ENCODE measurements around the gene LRRC37A3. TPM values are rescaled to one million over a fixed set of nuclear protein-coding genes. Genes with fewer than 3 reads are reported as not detected.
"Not testable (repeated sequence)": the region's sequence is repeated elsewhere in the genome, so short reads cannot be mapped to it uniquely, and the experiment has no call there.

Gene LRRC37A3
- total RNA-seq, 1 donor from 2014 or later = 3.1 TPM

- H3K4me3 ChIP-seq (ENCODE audit: low read depth, low read length) = no peak overlapping the region
- TF ChIP-seq CTCF (IDR thresholded peaks at IDR 0.05; ENCODE audit: insufficient read depth, low read length, poor library complexity, severe bottlenecking) = no peak
- no peaks in the 10 kb centered on the region for H3K27me3 ChIP-seq (ENCODE audit: control insufficient read depth, insufficient read depth, low read length)
- no peaks in the 10 kb centered on the region for H3K36me3 ChIP-seq (ENCODE audit: control insufficient read depth, insufficient read depth, low read length)
- DNase-seq (ENCODE audit: low read depth) = no peak
Measured at GRCh38 chr17:64920419-64921172, 1.3 kb upstream of the LRRC37A3 start.

- no peaks in the 10 kb centered on the region for H3K27me3 ChIP-seq (ENCODE audit: control insufficient read depth, insufficient read depth, low read length)
- no peaks in the 10 kb centered on the region for H3K36me3 ChIP-seq (ENCODE audit: control insufficient read depth, insufficient read depth, low read length)
- TF ChIP-seq CTCF (IDR thresholded peaks at IDR 0.05; ENCODE audit: insufficient read depth, low read length, poor library complexity, severe bottlenecking) = no peak
- no peak for DNase-seq (ENCODE audit: low read depth)
- peak overlapping the region; percentile 64 for H3K4me3 ChIP-seq (ENCODE audit: low read depth, low read length)
Measured at GRCh38 chr17:64920026-64920418, 744 bp upstream of the LRRC37A3 start.

GRCh38 chr17:64918842-64919288 is 413 bp downstream of the LRRC37A3 start:
- peak overlapping the region; percentile 64 for H3K4me3 ChIP-seq (ENCODE audit: low read depth, low read length)
- not testable (repeated sequence) for H3K36me3 ChIP-seq (ENCODE audit: control insufficient read depth, insufficient read depth, low read length); H3K27me3 ChIP-seq (ENCODE audit: control insufficient read depth, insufficient read depth, low read length); DNase-seq (ENCODE audit: low read depth)

GRCh38 chr17:64917540-64917939 is 1.7 kb downstream of the LRRC37A3 start:
- DNase-seq (ENCODE audit: low read depth); H3K27me3 ChIP-seq (ENCODE audit: control insufficient read depth, insufficient read depth, low read length); H3K4me3 ChIP-seq (ENCODE audit: low read depth, low read length); H3K36me3 ChIP-seq (ENCODE audit: control insufficient read depth, insufficient read depth, low read length): not testable (repeated sequence)

- H3K4me3 ChIP-seq (ENCODE audit: low read depth, low read length); H3K36me3 ChIP-seq (ENCODE audit: control insufficient read depth, insufficient read depth, low read length); DNase-seq (ENCODE audit: low read depth); H3K27me3 ChIP-seq (ENCODE audit: control insufficient read depth, insufficient read depth, low read length): not testable (repeated sequence)
Measured at GRCh38 chr17:64915244-64915643, 4.0 kb downstream of the LRRC37A3 start.

- not testable (repeated sequence) for H3K4me3 ChIP-seq (ENCODE audit: low read depth, low read length); H3K27me3 ChIP-seq (ENCODE audit: control insufficient read depth, insufficient read depth, low read length); H3K36me3 ChIP-seq (ENCODE audit: control insufficient read depth, insufficient read depth, low read length); DNase-seq (ENCODE audit: low read depth)
Measured at GRCh38 chr17:64910191-64910514, 9.1 kb downstream of the LRRC37A3 start.

GRCh38 chr17:64909511-64910190 is 9.6 kb downstream of the LRRC37A3 start:
- not testable (repeated sequence) for H3K4me3 ChIP-seq (ENCODE audit: low read depth, low read length); DNase-seq (ENCODE audit: low read depth); H3K36me3 ChIP-seq (ENCODE audit: control insufficient read depth, insufficient read depth, low read length); H3K27me3 ChIP-seq (ENCODE audit: control insufficient read depth, insufficient read depth, low read length)

GRCh38 chr17:64904069-64904468 is 15.2 kb downstream of the LRRC37A3 start:
- H3K27me3 ChIP-seq (ENCODE audit: control insufficient read depth, insufficient read depth, low read length); H3K36me3 ChIP-seq (ENCODE audit: control insufficient read depth, insufficient read depth, low read length); DNase-seq (ENCODE audit: low read depth); H3K4me3 ChIP-seq (ENCODE audit: low read depth, low read length): not testable (repeated sequence)

- H3K36me3 ChIP-seq (ENCODE audit: control insufficient read depth, insufficient read depth, low read length); DNase-seq (ENCODE audit: low read depth); H3K27me3 ChIP-seq (ENCODE audit: control insufficient read depth, insufficient read depth, low read length); H3K4me3 ChIP-seq (ENCODE audit: low read depth, low read length): not testable (repeated sequence)
Measured at GRCh38 chr17:64897136-64897535, 22.1 kb downstream of the LRRC37A3 start.

- not testable (repeated sequence) for H3K36me3 ChIP-seq (ENCODE audit: control insufficient read depth, insufficient read depth, low read length); DNase-seq (ENCODE audit: low read depth)
Measured at GRCh38 chr17:64874210-64874609, 45.1 kb downstream of the LRRC37A3 start.

More at GRCh38 chr17:64874210-64874609, 45.1 kb downstream of the LRRC37A3 start:
- not testable (repeated sequence) for H3K4me3 ChIP-seq (ENCODE audit: low read depth, low read length); H3K27me3 ChIP-seq (ENCODE audit: control insufficient read depth, insufficient read depth, low read length)

Measured in kidney epithelial cell (primary cell).